Bronchial epithelial cell (primary cell): Measurements from ENCODE around the gene RHOC. TPM values are rescaled to one million over a fixed set of nuclear protein-coding genes. Genes with fewer than 3 reads are reported as not detected.
A peak's percentile ranks its signal among the peaks of the same experiment; 100 is the strongest.

ENCODE experiments used
- DNase-seq: peaks from one replicate; pipeline ENCODE4 v3.0.0-alpha.2; 2010; ENCODE audit warnings: low read depth
- FAIRE-seq: peaks from 2 replicates; lab custom pipeline; 2011; peaks lifted over from hg19 to GRCh38; lab: Jason Lieb, UNC
- H3K27me3 ChIP-seq: 2 replicates; pipeline ENCODE4 v1.5.1; 2011; ENCODE audit warnings: low read length; ENCODE audit not compliant: control insufficient read depth, insufficient read depth
- H3K36me3 ChIP-seq: 2 replicates; pipeline ENCODE4 v1.5.1; 2011; ENCODE audit warnings: low read length; ENCODE audit not compliant: control insufficient read depth, insufficient read depth
- H3K4me3 ChIP-seq: 2 replicates; pipeline ENCODE4 v1.5.1; 2011; ENCODE audit warnings: mild to moderate bottlenecking, low read depth, low read length, control low read depth
- total RNA-seq: library from RNA; depleted of rRNA; stranded (reverse); fragments of >200 nt; gene quantifications from 2 replicates; pipeline ENCODE4 v1.2.1, GENCODE V29; 2014
- TF ChIP-seq, protein P1 (sequence below): IDR thresholded peaks from 2 replicates; pipeline ENCODE4 v1.5.1; 2011; ENCODE audit warnings: mild to moderate bottlenecking, moderate library complexity, low read length, control low read depth, inconsistent platforms; ENCODE audit not compliant: insufficient read depth, severe bottlenecking

RHOC gene
- total RNA-seq, 1 donor from 2014 or later = 469 TPM

GRCh38 chr1:112704934-112705627 is 1.8 kb downstream of the RHOC start:
- FAIRE-seq (no peak), DNase-seq (peak; percentile 98)
- TF ChIP-seq, protein P1, sequence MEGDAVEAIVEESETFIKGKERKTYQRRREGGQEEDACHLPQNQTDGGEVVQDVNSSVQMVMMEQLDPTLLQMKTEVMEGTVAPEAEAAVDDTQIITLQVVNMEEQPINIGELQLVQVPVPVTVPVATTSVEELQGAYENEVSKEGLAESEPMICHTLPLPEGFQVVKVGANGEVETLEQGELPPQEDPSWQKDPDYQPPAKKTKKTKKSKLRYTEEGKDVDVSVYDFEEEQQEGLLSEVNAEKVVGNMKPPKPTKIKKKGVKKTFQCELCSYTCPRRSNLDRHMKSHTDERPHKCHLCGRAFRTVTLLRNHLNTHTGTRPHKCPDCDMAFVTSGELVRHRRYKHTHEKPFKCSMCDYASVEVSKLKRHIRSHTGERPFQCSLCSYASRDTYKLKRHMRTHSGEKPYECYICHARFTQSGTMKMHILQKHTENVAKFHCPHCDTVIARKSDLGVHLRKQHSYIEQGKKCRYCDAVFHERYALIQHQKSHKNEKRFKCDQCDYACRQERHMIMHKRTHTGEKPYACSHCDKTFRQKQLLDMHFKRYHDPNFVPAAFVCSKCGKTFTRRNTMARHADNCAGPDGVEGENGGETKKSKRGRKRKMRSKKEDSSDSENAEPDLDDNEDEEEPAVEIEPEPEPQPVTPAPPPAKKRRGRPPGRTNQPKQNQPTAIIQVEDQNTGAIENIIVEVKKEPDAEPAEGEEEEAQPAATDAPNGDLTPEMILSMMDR = no peak
- no peaks in the 10 kb centered on the region for H3K27me3 ChIP-seq
- peaks cover 25% of the 10 kb centered on the region for H3K36me3 ChIP-seq
- H3K4me3 ChIP-seq = peak overlapping the region; percentile 88

DNA sequence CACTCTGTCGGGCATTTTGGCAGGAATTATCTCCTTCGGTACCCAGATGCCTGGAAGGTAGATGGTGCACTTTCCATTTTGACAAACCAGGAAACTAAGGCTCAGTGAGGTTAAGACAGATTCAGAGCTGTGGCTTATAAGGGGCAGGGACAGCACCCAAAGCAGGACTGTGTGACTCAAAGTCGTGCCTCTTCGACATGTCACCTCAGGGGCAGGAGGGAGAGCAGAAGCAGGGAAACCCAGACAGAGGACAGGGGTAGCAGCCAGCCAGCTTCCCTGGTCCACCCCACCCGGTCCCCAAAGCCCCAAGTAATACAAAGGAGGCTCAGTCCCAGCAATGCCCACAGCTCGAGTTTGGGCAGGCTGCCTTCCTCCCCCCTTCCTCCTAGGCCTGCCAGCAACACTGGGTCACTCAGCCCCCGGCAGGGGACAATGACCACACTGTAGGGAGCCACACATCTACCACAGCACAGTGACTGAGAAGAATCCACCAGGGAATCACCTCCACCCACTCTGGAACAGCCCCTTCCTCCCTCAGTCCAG is 2.5 kb downstream of the RHOC start:
- H3K4me3 ChIP-seq = peak overlapping the region; percentile 88
- DNase-seq (no peak), FAIRE-seq (no peak)
- TF ChIP-seq, protein P1 = no peak
- no peaks in the 10 kb centered on the region for H3K27me3 ChIP-seq
- peaks cover 25% of the 10 kb centered on the region for H3K36me3 ChIP-seq

DNA sequence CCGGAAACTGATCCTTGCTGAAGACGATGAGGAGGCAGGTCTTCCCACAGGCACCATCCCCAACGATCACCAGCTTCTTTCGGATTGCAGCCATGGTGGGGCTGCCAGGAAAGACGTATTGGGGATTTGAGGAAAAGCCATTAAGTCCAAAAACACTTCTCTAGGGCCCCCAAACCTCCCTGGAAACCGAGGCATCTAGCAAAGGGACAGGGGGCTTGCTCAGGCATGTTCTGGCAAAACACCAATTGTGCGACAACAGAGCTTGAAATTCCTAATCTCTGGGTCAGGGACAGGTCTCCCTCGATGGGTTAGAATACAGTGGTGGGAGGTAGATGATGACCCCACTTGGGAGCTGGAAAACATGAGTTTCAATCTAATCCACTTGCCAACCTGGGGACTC is 3.2 kb downstream of the RHOC start:
- no peak overlapping the region for H3K4me3 ChIP-seq
- no peaks in the 10 kb centered on the region for H3K27me3 ChIP-seq
- TF ChIP-seq, protein P1 = no peak
- H3K36me3 ChIP-seq = peaks cover 25% of the 10 kb centered on the region
- FAIRE-seq = no peak
- DNase-seq = no peak

DNA sequence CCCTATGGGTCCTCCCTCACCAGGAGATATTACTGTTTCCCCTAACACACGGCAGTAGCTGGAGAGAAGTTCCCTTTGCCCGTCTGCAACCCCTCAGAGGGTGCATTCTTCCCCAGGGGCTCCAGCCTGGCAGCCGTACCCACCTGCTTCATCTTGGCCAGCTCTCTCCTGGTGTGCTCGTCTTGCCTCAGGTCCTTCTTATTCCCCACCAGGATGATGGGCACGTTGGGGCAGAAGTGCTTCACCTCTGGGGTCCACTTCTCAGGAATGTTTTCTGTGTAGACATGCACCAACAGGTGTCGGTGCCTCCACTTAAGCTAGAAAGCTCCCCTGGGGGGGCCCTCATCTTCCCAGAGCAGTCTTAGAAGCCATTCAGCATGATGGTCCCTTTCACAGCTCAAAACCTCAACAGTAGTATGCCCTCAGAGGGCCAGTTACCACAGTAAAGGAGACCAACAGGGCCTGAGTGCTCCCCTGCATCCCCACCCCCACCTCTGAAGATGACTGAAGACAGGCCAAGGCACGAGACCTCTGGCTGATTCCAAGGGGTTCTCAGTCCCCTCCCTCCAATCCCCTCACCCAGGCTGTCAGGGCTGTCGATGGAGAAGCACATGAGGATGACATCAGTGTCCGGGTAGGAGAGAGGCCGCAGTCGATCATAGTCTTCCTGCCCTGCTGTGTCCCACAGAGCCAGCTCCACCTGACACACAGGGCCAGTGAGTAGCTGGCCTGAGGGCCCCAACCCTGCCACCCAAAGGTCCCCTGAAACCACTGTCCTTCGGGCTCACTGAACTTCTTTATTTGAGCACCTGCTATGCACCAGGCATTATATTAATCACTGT is 4.3 kb downstream of the RHOC start:
- Histone ChIP-seq H3K27me3 (no peaks in the 10 kb centered on the region), H3K4me3 (no peak overlapping the region), H3K36me3 (peaks cover 31% of the 10 kb centered on the region)
- FAIRE-seq (no peak), DNase-seq (no peak)
- TF ChIP-seq, protein P1 = no peak

GRCh38 chr1:112702067-112702395 is 4.9 kb downstream of the RHOC start:
- H3K27me3 ChIP-seq = no peaks in the 10 kb centered on the region
- FAIRE-seq (no peak), DNase-seq (no peak)
- peaks cover 31% of the 10 kb centered on the region for H3K36me3 ChIP-seq
- TF ChIP-seq, protein P1 = no peak
- H3K4me3 ChIP-seq = no peak overlapping the region
